ELR (cell line): ENCODE data around the gene STBD1.
"Not testable (repeated sequence)": the region's sequence is repeated elsewhere in the genome, so short reads cannot be mapped to it uniquely, and the experiment has no call there.

Experiments used
- DNase-seq: peaks from one replicate; pipeline ENCODE4 v3.0.0-alpha.2; 2015; ENCODE audit warnings: low read depth

STBD1 gene

GRCh38 chr4:76305971-76306881 is at the start of gene STBD1:
Gene STBD1, plus strand, starts transcription at chr4:76306733. Its CDS starts 37 bp downstream, at chr4:76306770.
- DNase-seq = peak; percentile 68

DNA sequence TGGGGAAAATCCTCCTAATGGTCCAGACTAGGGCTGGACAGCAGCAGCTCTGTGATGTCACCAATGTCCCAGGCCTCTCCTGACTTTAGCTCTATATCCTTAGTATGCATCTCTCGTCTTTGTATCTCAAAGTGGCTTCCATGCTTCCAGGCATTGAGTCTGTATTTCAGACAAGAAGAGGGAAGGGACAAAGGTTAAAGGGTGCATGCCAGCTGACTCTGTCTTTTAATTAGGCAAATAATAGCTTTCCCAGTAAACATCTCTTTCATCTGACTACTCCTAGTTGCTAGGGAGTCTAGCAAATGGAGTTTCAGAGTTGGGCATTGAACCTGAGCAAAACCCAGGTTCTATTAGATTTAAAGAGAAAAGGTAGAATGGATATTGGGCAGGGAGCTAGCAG is 49.6 kb upstream of the STBD1 start:
- DNase-seq = no peak

- no peak for DNase-seq
These were observed 48.7 kb upstream of the STBD1 start for GRCh38 chr4:76257824-76258223.

DNA sequence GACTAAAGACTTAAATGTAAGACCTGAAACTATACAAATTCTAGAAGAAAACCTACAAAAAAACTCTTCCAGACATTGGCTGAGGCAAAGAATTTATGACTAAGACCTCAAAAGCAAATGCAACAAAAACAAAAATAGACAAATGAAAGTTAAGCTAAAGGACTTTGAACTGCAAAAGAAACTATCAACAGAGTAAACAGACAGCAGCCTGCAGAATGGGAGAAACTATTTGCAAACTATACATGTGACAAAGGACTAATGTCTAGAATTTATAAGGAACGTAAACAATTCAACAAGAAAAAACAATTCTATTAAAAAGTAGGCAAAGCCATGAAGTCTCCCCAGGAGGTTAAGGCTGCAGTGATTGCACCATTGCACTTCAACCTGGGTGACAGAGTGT is 46.0 kb upstream of the STBD1 start:
- DNase-seq = no peak

GRCh38 chr4:76265631-76266218 is 40.8 kb upstream of the STBD1 start:
- no peak for DNase-seq

DNA sequence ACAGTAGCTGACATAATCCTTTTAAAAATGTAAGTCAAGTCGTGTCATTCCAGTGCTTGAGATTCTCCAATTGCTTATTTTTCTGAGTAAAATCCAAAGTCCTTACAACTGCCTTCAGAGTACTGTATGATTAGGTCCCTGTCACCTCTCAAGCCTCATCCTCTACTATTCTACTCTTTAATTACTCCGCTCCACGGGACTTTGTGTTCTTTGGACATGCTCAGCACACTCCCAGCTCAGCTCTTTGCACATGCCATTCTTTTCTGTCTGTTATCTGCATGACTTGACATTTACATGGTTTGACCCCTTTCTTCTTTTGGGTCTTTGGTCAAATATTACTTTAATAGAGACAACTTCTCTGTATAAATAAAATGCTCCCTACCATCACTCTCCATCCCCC is 39.9 kb upstream of the STBD1 start:
- DNase-seq = no peak

GRCh38 chr4:76267811-76268210 is 38.7 kb upstream of the STBD1 start:
- no peak for DNase-seq

DNA sequence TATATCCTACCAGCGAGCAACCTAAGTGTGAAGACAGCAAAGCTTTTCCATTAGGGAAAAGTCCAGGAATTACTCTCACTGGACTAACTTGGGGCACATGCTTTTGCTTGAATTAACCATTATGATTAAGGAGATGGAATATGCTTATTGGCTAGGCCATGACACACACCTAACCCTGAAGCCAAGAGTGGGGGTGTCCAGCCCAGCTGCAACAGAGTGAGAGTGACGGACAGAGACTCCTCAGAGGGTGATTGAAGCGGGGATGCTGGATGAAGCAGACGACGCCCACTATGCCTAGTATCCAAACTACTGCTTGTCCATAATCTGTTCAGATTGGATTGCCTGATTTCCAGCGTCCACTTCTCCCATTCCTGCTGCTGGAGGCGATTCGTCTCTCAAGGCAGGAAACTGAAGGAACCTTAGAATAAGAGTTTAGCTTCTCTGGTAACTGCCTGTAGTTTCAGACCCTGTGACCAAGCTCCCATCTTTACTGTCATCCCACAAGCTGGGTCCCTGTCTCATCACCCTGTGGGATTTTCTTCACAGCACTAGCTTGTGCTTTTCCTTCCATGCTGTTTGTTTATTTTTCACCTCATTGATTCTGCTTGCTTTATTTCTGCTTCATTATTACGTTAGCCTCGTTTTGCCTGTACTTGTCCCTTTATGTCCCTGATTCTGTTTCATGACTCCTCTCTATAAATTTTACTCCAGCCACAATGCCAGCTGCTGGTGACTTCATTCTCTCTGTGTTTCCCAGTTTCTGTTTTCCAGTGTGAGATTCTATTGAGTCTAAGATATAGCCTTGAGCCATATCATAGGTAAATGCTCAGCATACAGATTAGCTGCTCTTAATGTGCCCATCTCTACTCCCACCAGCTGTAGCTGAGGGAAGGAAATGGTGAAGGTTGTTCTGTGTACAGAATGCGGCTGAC is 36.0 kb upstream of the STBD1 start:
- DNase-seq = no peak

DNA sequence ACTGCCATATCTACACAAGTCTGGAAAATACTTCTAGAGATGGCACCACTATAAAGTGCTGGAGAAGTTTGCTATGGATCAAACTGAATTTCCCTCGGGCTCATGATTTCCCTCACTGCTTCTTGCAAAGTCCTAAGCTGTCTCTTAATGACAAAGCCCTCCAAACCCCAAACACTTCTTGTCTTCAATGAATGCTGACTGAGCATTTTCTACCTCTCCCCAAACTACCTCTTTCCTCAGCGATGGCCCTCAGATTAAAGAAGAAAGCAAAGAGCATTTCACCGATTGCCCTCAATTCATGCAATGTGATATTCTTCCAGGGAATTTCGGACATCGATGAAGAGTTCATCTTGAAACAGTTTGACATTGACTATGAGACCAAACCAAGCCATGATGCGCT is 35.3 kb upstream of the STBD1 start:
- no peak for DNase-seq

- DNase-seq = no peak
These were observed 34.5 kb upstream of the STBD1 start for GRCh38 chr4:76272073-76272472.

DNA sequence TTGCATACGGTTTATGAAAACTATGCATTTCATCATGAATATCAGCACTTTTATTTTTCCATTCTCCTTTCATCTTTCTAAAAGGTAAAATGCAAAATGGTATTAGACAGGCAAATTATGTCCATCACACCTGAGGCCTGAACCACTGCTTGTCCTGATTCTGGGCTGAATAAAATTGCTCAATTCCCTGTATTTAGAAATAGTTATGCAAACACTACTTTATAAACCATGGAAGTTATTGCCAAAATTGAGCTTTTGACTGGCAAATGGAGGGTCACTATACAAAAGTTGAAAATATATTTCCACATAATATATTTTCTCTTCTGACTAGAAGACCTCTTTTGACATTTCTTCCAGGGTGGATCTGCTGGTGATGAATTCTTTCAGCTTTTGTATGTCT is 34.0 kb upstream of the STBD1 start:
- DNase-seq = no peak

DNA sequence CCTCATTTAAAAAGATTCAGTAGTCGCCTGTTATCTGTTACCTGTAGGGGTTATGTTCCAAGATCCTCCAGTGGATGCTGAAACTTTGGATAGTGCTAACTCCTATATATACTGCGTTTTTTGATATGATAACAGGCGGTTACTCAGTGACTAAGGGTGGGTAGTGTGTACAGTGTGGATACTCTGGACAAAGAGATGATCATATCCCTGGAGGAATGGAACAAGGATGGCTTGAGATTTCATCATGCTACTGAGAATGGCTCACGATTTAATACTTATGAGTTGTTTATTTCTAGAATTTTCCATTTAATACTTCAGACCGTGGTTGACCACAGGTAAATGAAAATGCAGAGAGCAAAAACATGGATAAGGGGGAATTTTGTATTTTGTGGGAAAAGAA is 33.5 kb upstream of the STBD1 start:
- DNase-seq = no peak

- DNase-seq = no peak
These were observed 30.9 kb upstream of the STBD1 start for GRCh38 chr4:76275486-76276124.

- no peak for DNase-seq
These were observed 29.7 kb upstream of the STBD1 start for GRCh38 chr4:76276813-76277212.

DNA sequence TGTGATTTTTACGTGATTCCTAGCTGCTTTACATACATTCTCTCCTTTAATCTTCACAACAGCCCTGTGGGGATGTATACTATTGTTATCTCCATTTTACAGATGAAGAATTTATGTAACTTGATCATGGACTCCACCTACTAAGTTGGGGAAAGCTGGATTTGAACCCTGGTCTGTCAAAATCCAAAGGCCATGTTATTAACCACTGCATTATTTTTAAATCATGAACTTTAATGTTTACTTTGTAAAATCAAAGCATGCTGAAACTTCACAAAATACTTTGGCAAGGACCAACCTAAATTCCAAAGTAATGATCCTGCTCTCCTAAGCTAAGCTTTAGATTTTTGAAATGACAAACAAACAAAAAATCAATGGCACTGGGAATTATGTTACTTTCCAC is 28.9 kb upstream of the STBD1 start:
- no peak for DNase-seq

DNA sequence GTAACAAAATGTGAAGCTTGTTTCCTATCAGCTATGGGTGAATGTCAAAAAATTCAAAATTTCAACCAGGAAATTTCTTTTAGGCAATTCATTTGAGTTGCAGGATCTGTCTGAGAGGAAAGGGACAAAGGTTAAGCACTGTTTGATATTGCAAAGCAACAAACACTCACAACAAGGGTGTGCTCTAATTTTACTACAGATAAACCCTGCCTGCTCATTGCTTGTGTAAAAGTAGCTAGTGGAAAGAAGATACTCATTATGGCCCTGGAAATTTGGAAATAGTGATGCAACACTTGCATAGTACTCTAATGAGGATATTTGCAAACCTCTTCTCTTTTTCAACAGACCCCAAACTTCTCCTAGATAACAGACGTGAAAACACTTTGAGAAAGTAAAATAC is 27.9 kb upstream of the STBD1 start:
- DNase-seq = no peak

GRCh38 chr4:76279462-76279861 is 27.1 kb upstream of the STBD1 start:
- DNase-seq = peak; percentile 16

GRCh38 chr4:76280488-76281441 is 25.8 kb upstream of the STBD1 start:
- no peak for DNase-seq

- DNase-seq = not testable (repeated sequence)
These were observed 24.9 kb upstream of the STBD1 start for GRCh38 chr4:76281594-76281993.

DNA sequence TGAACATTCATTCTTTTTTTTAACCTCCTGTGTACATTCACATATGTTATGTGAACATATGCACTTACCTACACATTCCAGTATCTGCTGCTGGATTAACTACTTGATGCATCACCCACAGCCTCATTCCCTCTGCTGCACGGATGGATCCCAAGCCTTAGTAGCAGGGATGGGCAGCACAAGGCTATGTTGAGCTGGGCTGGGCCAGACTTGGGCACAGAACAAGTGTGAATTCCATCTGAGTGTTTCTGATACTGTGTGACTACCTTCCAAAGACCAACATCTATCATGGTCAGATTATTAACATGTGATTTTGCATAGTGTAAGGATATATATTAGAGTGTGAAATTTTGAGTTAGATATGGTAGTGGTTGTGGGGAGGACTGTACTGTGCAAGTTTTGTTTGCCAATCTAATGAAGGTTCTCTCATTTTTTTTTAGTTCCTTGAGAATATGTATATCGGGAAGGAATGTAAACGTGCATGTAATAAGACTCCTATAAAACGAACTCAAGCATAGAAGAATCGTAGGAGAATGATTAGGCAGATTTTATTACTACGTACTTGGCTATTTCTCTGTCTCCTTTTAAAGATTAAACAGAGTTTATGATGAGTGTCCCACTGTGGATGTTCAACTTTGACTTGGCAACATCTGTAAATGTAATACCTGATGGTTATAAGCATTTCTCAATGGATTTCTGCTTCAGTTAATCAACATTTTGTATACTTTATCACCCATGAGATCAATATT is 23.4 kb upstream of the STBD1 start:
- DNase-seq = no peak
